Glutamatergic neuron (in vitro differentiated cells): ENCODE results near the gene CXCR6. TPM values are rescaled to one million over a fixed set of nuclear protein-coding genes. Genes with fewer than 3 reads are reported as not detected.

Experiments used
- DNase-seq: peaks from one replicate; pipeline ENCODE4 v3.0.0; 2022
- H3K27ac Mint-ChIP-seq: one replicate; pipeline ENCODE4 v1.8.0; 2020; ENCODE audit warnings: mild to moderate bottlenecking, mixed read lengths, inconsistent platforms; ENCODE audit not compliant: unreplicated experiment
- H3K27me3 Mint-ChIP-seq: one replicate; pipeline ENCODE4 v1.8.0; 2020; ENCODE audit warnings: mild to moderate bottlenecking, moderate library complexity, mixed read lengths, inconsistent platforms; ENCODE audit not compliant: unreplicated experiment
- H3K36me3 Mint-ChIP-seq: one replicate; pipeline ENCODE4 v1.8.0; 2020; ENCODE audit warnings: mild to moderate bottlenecking, mixed read lengths, inconsistent platforms; ENCODE audit not compliant: unreplicated experiment
- H3K4me1 Mint-ChIP-seq: one replicate; pipeline ENCODE4 v1.8.0; 2020; ENCODE audit warnings: mild to moderate bottlenecking, low read depth, mixed read lengths, inconsistent platforms; ENCODE audit not compliant: unreplicated experiment
- H3K4me3 Mint-ChIP-seq: one replicate; pipeline ENCODE4 v1.8.0; 2020; ENCODE audit warnings: mild to moderate bottlenecking, mixed read lengths, inconsistent platforms; ENCODE audit not compliant: unreplicated experiment
- H3K9me3 Mint-ChIP-seq: one replicate; pipeline ENCODE4 v1.8.0; 2020; ENCODE audit warnings: mild to moderate bottlenecking, moderate library complexity, mixed read lengths, inconsistent platforms; ENCODE audit not compliant: unreplicated experiment
- CTCF ChIP-seq: fragments of 200-600 bp; sonication (generic); IDR thresholded peaks from one replicate; pipeline ENCODE4 v1.5.0; 2021; ENCODE audit not compliant: partially characterized antibody, unreplicated experiment
- total RNA-seq: library from RNA; stranded (reverse); fragmentation: NEBNext Ultra II Directional; extraction: Animal tissue kit (Norgen Biotek cat#: 25700); gene quantifications from one replicate; pipeline ENCODE4 v1.2.1, GENCODE V29; 2021; ENCODE audit not compliant: unreplicated experiment

The CXCR6 gene
- total RNA-seq, 1 donor from 2014 or later, result not detected

GRCh38 chr3:45905755-45906154 lies 37.5 kb upstream of the CXCR6 start:
- Mint-ChIP-seq H3K27ac (no peak overlapping the region), H3K4me1 (no peaks in the 10 kb centered on the region), H3K27me3 (peaks cover 3% of the 10 kb centered on the region), H3K36me3 (peaks cover 15% of the 10 kb centered on the region), H3K9me3 (peaks cover 2% of the 10 kb centered on the region), H3K4me3 (no peak overlapping the region)
- DNase-seq, result no peak
- TF ChIP-seq CTCF, result no peak

GRCh38 chr3:45906681-45907407 lies 36.4 kb upstream of the CXCR6 start:
- TF ChIP-seq CTCF, result no peak
- no peak for DNase-seq
- H3K36me3 Mint-ChIP-seq, result peaks cover 7% of the 10 kb centered on the region
- no peak overlapping the region for H3K27ac Mint-ChIP-seq
- no peak overlapping the region for H3K4me3 Mint-ChIP-seq
- peaks cover 2% of the 10 kb centered on the region for H3K9me3 Mint-ChIP-seq
- no peaks in the 10 kb centered on the region for H3K4me1 Mint-ChIP-seq
- H3K27me3 Mint-ChIP-seq, result peaks cover 3% of the 10 kb centered on the region

GRCh38 chr3:45907769-45908705 lies 35.2 kb upstream of the CXCR6 start:
- H3K4me1 Mint-ChIP-seq, result no peaks in the 10 kb centered on the region
- H3K36me3 Mint-ChIP-seq, result peaks cover 7% of the 10 kb centered on the region
- H3K4me3 Mint-ChIP-seq, result no peak overlapping the region
- H3K27me3 Mint-ChIP-seq, result peaks cover 3% of the 10 kb centered on the region
- no peak for DNase-seq
- TF ChIP-seq CTCF, result no peak
- peaks cover 2% of the 10 kb centered on the region for H3K9me3 Mint-ChIP-seq
- H3K27ac Mint-ChIP-seq, result no peak overlapping the region

GRCh38 chr3:45908761-45909160 lies 34.5 kb upstream of the CXCR6 start:
- no peak overlapping the region for H3K4me3 Mint-ChIP-seq
- peaks cover 7% of the 10 kb centered on the region for H3K36me3 Mint-ChIP-seq
- peaks cover 2% of the 10 kb centered on the region for H3K9me3 Mint-ChIP-seq
- peaks cover 3% of the 10 kb centered on the region for H3K27me3 Mint-ChIP-seq
- DNase-seq, result no peak
- no peak for TF ChIP-seq CTCF
- H3K4me1 Mint-ChIP-seq, result no peaks in the 10 kb centered on the region
- H3K27ac Mint-ChIP-seq, result no peak overlapping the region
